H1 (cell line): ENCODE results near the gene ZFP91. TPM values are rescaled to one million over a fixed set of nuclear protein-coding genes. Genes with fewer than 3 reads are reported as not detected.

Experiments
- GABPA ChIP-seq: IDR thresholded peaks from 2 replicates; pipeline ENCODE4 v1.6.1; 2011; ENCODE audit warnings: mild to moderate bottlenecking, low read length, moderate library complexity, borderline replicate concordance; ENCODE audit not compliant: insufficient read depth
- JUND ChIP-seq: IDR thresholded peaks from 2 replicates; pipeline ENCODE4 v1.6.1; 2011; ENCODE audit warnings: mild to moderate bottlenecking, improper control_type of control experiment, low read length
- POLR2A ChIP-seq, 2 experiments: IDR thresholded peaks; 1 replicate in 1 of 2; 2 replicates in 1 of 2; pipeline ENCODE4 v1.6.1; 2011; ENCODE audit warnings: low read depth in 2 of 2, low read length in 2 of 2, mild to moderate bottlenecking in 2 of 2; ENCODE audit errors: control extremely low read depth in 1 of 2
- TCF12 ChIP-seq: IDR thresholded peaks from 2 replicates; pipeline ENCODE4 v1.6.1; 2011; ENCODE audit warnings: low read depth, mild to moderate bottlenecking, low read length
- polyA plus RNA-seq, 7 experiments: library from polyadenylated mRNA; depleted of rRNA in 3 of 7; stranded (reverse) in 5 of 7; unstranded in 2 of 7; fragments of >200 nt in 5 of 7; fragments of 200-250 nt in 2 of 7; gene quantifications; 1 replicate in 5 of 7; 2 replicates in 1 of 7; 4 replicates in 1 of 7; pipeline versions ENCODE4 v1.2.1 to v1.2.3, GENCODE V29; 2011 to 2013; ENCODE audit warnings: missing spikeins in 2 of 7, mixed read lengths in 2 of 7
- total RNA-seq: library from RNA; stranded (reverse); fragmentation: NEBNext Ultra II Directional; extraction: Animal tissue kit (Norgen Biotek cat#: 25700); gene quantifications from 2 replicates; pipeline ENCODE4 v1.2.1, GENCODE V29; 2021
- TF ChIP-seq, protein P1 (sequence below): fragments of 300-600 bp; sonication (generic); IDR thresholded peaks from 2 replicates; pipeline ENCODE4 v1.7.1; 2012; ENCODE audit warnings: low read length, moderate library complexity, mild to moderate bottlenecking, inconsistent platforms; ENCODE audit not compliant: insufficient replicate concordance

The ZFP91 gene
- total and polyA plus RNA-seq, 2 of the 8 experiments (the other 6 are each of a cell fraction or from before 2014, with no cell fraction given) = 10.7 to 29.0 TPM

DNA sequence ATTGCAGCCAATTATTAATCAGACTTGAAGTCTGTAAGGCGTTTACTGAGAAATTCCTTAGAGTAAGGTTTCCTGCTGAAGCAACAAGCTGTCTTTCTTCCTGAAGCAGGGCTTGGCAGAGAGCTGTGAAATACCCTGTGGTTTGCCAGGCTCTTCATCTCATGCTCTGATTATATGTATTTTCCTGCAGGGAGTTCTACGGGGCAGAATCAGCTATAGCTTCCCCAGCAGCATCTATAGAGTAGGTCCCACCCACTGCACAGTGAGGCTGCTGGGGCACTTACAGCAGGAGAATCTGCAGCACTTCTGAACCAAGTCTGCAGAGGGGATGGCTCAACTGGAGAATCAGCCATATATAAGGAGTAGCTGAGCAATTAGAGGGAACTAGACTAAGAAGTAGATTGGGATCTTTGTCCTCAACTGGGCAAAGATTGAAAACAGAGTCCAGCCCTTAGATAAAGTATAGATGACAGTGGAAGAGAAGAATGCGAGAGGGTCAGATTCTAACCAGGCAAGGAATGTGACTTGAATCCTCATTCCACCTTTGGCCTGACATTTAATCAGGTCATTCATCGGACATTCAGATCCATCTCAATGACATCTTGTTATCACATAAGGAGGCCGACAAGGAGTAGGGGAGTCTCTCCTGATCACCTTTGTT lies 81.2 kb downstream of the ZFP91 start (continued):
- TF ChIP-seq, protein P1, sequence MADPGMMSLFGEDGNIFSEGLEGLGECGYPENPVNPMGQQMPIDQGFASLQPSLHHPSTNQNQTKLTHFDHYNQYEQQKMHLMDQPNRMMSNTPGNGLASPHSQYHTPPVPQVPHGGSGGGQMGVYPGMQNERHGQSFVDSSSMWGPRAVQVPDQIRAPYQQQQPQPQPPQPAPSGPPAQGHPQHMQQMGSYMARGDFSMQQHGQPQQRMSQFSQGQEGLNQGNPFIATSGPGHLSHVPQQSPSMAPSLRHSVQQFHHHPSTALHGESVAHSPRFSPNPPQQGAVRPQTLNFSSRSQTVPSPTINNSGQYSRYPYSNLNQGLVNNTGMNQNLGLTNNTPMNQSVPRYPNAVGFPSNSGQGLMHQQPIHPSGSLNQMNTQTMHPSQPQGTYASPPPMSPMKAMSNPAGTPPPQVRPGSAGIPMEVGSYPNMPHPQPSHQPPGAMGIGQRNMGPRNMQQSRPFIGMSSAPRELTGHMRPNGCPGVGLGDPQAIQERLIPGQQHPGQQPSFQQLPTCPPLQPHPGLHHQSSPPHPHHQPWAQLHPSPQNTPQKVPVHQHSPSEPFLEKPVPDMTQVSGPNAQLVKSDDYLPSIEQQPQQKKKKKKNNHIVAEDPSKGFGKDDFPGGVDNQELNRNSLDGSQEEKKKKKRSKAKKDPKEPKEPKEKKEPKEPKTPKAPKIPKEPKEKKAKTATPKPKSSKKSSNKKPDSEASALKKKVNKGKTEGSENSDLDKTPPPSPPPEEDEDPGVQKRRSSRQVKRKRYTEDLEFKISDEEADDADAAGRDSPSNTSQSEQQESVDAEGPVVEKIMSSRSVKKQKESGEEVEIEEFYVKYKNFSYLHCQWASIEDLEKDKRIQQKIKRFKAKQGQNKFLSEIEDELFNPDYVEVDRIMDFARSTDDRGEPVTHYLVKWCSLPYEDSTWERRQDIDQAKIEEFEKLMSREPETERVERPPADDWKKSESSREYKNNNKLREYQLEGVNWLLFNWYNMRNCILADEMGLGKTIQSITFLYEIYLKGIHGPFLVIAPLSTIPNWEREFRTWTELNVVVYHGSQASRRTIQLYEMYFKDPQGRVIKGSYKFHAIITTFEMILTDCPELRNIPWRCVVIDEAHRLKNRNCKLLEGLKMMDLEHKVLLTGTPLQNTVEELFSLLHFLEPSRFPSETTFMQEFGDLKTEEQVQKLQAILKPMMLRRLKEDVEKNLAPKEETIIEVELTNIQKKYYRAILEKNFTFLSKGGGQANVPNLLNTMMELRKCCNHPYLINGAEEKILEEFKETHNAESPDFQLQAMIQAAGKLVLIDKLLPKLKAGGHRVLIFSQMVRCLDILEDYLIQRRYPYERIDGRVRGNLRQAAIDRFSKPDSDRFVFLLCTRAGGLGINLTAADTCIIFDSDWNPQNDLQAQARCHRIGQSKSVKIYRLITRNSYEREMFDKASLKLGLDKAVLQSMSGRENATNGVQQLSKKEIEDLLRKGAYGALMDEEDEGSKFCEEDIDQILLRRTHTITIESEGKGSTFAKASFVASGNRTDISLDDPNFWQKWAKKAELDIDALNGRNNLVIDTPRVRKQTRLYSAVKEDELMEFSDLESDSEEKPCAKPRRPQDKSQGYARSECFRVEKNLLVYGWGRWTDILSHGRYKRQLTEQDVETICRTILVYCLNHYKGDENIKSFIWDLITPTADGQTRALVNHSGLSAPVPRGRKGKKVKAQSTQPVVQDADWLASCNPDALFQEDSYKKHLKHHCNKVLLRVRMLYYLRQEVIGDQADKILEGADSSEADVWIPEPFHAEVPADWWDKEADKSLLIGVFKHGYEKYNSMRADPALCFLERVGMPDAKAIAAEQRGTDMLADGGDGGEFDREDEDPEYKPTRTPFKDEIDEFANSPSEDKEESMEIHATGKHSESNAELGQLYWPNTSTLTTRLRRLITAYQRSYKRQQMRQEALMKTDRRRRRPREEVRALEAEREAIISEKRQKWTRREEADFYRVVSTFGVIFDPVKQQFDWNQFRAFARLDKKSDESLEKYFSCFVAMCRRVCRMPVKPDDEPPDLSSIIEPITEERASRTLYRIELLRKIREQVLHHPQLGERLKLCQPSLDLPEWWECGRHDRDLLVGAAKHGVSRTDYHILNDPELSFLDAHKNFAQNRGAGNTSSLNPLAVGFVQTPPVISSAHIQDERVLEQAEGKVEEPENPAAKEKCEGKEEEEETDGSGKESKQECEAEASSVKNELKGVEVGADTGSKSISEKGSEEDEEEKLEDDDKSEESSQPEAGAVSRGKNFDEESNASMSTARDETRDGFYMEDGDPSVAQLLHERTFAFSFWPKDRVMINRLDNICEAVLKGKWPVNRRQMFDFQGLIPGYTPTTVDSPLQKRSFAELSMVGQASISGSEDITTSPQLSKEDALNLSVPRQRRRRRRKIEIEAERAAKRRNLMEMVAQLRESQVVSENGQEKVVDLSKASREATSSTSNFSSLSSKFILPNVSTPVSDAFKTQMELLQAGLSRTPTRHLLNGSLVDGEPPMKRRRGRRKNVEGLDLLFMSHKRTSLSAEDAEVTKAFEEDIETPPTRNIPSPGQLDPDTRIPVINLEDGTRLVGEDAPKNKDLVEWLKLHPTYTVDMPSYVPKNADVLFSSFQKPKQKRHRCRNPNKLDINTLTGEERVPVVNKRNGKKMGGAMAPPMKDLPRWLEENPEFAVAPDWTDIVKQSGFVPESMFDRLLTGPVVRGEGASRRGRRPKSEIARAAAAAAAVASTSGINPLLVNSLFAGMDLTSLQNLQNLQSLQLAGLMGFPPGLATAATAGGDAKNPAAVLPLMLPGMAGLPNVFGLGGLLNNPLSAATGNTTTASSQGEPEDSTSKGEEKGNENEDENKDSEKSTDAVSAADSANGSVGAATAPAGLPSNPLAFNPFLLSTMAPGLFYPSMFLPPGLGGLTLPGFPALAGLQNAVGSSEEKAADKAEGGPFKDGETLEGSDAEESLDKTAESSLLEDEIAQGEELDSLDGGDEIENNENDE = no peak
- no peak for TF ChIP-seq GABPA
- TF ChIP-seq POLR2A (IDR thresholded peaks at IDR 0.05; ENCODE audit: control extremely low read depth in 1 of 2, low read depth in 2 of 2, low read length in 2 of 2) = no peak
- no peak for TF ChIP-seq JUND
- TF ChIP-seq TCF12 = no peak
